DMS 273 (cell line): ENCODE results near the gene RABEPK.
"Not testable (repeated sequence)": the region's sequence is repeated elsewhere in the genome, so short reads cannot be mapped to it uniquely, and the experiment has no call there.

Experiments
- DNase-seq: peaks from one replicate; lab custom pipeline; 2025; ENCODE audit not compliant: unreplicated experiment; lab: John Stamatoyannopoulos, UW

RABEPK gene, protein sequence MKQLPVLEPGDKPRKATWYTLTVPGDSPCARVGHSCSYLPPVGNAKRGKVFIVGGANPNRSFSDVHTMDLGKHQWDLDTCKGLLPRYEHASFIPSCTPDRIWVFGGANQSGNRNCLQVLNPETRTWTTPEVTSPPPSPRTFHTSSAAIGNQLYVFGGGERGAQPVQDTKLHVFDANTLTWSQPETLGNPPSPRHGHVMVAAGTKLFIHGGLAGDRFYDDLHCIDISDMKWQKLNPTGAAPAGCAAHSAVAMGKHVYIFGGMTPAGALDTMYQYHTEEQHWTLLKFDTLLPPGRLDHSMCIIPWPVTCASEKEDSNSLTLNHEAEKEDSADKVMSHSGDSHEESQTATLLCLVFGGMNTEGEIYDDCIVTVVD

DNA sequence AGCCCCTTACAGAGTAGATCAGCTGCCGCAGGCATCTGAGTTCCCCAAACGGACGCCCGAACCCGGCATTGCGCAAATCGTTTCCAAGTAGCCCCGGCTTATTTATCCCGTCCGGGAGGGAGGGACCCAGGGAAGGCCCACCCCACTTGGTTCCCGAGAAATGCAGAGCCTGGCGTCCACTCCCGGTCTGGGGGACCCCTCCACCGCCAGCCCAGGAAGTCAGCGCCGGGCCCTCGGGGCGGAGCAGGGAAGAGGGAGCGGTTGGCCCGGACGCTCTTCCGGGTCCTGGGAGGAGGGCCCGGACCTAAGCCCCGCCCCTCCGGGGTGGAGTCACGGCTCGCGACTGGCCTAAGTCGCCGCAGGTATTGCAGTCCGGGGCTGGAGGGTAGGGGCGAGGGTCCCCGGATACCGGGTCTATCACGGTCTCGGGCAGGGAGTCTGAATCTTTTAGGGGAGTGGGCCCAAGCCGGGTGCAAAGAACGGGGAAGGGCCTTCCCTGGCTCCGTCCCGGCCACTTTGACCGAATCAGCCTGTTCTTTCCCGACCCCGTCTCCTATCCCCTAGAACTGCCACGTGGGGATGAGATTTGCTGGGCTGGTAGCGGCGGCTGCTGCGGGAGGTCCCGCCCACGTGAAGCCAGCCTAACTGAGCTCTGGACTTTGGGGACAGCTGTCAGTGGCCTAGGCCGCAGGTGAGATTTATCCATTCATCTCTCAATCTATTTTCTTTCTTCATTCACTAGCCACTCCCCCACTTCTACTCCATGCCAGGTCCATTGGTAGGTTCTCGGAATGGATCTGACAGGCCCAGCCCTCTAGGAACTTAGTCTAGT is at the start of gene RABEPK:
Gene RABEPK (plus strand): TSS at position 327 of the 832 bp plus-strand sequence. CDS start 2,472 bp downstream, outside the sequence.
- peak; percentile 96 for DNase-seq

DNA sequence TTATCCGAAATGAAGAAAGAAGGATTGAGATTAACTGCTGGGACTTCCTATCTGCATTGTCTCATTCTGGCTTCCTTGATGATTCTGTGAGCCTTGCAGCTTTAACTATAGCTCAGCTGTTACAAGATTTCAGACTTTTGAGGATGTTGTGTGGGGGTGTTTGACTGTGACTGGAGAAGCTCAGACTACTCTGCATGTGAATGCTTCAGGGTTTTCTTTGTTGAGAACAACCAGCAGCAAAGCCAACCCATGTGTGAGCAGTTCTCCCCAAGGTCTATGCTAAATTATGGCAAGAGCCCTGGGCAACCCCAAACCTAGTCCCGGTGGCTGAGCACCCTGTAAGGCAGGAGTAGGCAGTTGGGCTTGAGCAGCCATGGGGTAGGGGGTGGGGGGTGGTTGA is 48.6 kb upstream of the RABEPK start:
- DNase-seq = no peak

DNA sequence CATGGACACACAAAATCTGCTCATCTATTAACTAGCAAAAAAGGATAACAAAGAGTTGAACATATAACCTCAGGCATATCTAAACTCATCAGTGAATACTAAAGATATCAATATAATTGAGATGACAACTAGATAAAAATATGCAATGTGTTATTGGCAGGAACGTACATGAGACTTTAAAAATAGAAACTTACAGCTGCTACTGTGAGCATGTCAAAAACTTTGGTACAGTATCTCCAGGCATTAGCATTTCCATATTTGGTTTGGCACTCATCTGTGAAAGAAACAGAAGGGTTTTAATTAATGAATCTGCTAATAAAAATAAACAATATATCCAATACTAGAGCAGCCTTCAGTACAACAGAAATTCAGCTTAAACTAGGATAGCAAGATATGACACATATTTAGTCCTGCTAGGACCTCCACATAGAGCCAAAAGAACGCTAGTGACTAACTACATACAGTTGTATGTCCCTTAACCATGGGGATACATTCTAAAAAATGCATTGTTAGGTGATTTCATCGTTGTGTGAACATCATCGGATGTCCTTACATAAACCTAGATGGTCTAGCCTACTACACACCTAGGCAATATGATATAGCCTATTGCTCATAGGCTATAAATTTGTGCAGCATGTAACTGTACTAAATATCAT is 46.5 kb upstream of the RABEPK start:
- DNase-seq = no peak

DNA sequence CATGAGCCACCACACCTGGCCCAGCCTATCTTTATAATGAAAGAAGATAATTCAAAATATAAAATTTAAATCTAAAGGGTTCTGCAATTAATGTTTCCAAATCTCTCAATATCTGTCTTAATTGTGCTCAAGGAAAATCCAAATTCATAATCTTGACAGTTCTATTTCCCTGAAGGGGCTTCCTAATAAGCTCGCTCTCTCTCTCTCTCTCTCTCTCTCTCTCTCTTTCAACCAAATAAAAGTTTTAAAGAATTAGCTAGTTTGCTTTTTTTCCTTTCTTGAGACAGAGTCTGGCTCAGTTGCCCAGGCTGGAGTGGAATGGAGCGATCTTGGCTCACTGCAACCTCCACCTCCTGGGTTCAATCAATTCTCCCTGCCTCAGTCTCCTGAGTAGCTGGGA is 43.8 kb upstream of the RABEPK start:
- DNase-seq = no peak

DNA sequence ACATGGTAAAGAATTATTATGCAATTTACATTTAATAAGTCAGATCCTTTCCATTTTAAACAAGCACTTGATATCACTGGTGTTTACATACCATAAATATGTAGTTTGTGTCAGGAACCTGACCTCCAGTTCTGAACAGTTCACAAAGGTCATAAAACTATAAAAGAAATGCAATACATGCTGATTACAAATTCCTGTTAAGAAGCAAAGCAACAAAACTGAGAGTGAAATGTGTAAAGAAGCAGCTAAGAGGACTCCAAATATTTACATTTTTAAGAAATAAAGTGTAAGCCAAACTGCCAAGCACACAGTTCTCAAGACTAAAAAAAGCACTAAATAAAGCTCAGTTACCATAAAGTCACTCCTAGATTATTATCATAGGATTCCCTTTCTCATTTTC is 39.6 kb upstream of the RABEPK start:
- DNase-seq = no peak

DNA sequence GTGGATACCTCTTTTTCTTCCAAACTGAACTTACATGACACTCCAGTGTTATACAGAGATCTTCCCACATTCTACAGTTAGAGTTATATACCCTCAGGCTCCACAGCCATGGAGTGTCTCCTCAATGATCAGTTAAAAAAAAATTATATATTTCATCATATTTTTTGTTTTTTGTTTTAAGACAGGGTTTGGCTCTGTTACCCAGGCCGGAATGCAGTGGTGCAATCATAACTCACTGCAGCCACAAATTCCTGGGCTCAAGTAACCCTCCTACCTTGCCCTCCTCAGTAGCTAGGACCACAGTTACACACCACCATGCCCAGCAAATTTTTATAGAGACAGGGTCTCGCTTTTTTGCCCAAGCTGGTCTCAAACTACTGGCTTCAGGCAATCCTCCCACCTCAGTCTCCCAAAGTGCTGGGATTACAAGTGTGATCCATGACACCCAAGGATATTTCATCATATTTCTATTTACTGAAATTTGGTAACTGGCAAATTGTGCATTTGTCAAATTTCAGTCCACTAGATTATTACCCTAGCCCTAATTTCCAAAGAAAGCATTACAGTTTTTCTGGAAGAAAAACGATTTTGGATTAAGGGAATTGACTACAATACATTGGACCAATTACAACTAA is 38.9 kb upstream of the RABEPK start:
- no peak for DNase-seq

DNA sequence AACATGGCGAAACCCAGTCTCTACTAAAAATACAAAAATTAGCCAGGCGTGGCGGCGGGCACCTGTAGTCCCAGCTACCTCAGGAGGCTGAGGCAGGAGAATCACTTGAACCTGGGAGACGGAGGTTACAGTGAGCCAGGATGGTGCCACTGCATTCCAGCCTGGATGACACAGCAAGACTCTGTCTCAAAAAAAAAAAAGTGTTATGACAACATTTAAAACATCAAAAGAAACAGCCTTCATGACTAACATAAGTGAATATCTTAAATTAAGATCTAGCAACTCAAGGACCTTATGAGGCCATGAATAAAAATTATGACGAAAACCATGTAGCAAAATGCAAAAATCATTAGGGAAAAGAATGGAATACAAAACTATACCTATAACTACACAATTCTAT is 37.5 kb upstream of the RABEPK start:
- not testable (repeated sequence) for DNase-seq

DNA sequence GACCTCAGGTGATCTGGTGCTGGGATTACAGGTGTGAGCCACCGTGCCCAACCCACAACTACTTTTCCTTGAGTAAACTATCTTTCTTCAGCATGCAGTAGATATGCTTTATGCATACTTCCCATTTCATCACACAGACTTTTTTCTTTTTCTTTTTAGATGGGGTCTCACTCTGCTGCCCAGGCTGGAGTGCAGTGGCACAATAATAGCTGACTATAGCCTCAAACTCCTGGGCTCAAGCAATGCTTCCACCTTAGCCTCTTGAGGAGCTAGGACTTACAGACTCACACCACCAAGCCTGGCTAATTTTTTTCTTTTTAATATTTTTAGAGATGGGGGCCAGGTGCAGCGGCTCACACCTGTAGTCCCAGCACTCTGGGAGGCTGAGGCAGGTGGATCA is 33.6 kb upstream of the RABEPK start:
- DNase-seq = no peak

DNA sequence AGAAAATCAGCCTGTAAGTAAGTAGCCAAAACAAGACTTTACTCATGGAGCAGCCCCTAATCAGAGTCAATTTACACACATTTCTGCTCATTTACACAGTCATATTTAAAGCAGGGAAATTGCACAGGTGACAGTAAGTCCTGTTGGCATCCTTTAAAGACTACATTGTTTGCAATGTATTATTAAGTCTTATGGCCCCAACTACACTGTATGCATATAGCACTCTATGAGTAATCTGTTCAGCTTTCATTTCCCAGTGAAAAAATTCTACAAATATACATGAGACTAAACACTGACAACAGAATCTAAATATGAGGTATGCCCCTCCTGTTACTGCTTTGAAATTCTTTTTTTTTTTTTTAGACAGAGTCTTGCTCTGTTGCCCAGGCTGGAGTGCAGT is 30.4 kb upstream of the RABEPK start:
- DNase-seq = no peak

DNA sequence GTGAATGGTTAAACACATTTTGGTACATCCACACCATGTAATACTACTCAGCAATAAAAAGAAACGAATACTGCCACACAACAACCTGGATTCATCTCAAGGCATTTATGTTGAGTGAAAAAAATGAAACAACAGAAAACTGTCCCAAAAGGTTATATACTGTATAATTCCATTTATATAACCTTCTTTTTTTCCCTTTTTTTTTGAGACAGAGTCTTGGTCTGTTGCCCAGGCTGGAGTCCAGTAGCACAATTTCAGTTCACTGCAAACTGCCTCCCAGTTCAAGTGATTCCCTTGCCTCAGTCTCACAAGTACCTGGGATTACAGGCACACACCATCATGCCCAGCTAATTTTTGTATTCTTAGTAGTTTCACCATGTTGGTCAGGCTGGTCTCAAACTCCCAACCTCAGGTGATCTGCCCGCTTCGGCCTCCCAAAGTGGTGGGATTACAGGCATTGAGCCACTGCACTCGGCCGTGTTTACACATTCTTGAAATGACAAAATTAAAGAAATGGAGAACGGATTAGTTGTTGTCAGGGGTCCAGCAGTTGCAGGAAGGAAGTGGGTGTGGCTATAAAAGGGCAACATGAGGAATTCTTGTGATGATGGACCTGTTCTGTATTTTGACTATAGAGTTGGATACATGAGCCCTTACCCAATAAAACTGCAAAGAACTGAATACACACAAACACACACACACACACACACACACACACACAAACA is 28.1 kb upstream of the RABEPK start:
- no peak for DNase-seq

DNA sequence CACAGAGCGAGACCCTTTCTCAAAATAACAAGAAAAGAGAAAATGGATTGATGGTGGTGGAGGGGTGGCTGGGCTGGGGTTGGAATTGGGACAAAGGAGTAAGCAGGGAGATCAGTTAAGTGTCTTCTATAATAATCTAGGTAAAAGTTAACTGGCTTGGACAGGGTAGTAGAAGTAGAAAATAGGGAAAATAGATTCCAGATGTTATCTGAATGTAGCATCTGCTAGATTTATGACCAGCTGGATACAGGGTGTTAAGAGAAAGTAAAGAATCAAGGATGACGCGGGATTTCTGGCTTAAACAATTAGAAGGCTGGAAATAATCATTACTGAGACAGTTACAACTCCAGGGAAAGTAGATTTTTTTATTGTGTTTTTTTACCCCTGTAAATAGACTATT is 23.7 kb upstream of the RABEPK start:
- peak; percentile 29 for DNase-seq

DNA sequence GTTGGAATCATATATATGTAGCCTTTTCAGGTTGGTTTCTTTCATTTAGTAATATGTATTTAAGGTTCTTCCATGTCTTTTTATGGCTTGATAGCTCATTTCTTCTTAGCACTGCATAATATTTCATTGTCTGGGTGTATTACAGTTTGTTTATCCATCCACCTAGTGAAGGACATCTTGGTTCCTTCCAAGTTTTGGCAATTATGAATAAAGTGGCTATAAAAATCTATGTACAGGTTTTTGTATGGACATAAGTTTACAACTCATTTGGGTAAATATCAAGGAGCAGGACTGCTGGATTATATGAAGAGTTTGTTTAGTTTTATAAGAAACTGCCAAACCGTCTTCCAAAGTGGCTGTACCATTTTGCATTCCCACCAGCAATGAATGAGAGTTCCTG is 22.5 kb upstream of the RABEPK start:
- no peak for DNase-seq

DNA sequence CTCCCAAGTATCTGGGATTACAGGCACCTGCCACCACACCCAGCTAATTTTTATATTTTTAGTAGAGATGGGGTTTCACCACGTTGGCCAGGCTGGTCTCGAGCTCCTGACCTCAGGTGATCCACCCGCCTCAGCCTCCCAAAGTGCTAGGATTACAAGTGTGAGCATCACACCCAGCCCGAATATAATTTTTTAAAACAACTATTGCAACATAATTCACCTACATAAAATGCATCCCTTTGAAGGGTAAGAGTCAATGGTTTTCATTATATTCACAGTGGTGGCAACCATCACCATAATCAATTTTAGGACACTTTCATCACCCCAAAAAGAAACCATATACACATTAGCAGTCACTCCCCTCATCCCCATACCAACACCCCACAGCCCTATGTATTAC is 20.6 kb upstream of the RABEPK start:
- DNase-seq = not testable (repeated sequence)

DNA sequence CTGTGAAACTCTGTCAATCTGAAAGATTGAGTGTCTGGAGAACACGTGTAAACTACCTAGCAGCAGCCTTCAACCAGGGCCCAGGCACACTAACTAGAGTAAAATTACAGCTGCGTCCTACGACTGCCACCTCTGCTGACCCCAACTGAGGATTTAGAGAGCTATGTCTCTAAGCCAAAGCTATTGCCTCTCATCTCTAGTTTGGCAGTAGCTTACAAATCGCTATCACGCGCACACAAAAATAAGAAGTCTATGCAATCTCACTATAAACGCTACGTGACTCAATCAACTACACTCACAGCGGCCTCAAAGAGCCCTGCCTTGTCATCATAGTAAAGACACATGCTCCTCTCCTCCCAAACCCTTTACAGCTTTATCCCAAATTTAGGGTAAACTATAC is 19.5 kb upstream of the RABEPK start:
- DNase-seq = no peak

DNA sequence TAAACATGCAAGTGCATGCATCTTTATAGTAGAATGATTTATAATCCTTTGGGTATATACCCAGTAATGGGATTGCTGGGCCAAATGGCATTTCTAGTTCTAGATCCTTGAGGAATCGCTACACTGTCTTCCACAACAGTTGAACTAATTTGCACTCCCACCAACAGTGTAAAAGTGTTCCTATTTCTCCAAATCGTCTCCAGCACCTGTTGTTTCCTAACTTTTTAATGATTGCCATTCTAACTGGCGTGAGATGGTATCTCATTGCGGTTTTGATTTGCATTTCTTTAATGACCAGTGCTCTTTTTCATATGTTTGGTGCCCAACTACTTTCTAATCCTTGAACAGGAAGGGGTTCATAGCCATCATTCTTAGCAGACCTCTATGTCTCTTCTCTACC is 18.6 kb upstream of the RABEPK start:
- DNase-seq = not testable (repeated sequence)

DNA sequence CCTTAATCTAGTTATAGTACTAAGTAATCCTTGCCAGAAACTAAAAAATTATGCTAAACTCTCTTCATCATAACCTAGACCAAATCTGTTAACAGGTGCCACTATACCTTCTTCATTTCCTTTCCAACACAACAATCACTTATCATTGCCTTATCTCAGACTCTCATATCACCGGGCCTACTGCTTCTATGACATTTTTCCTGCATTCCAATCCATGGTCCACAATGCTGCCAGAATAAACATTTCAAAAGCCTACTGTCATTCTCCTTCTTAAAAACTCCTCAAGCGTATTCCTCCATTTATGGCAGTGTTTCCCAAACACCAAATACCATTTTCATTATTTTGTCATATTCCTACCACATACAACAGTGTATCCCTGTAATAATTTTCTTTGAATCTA is 17.3 kb upstream of the RABEPK start:
- DNase-seq = no peak

DNA sequence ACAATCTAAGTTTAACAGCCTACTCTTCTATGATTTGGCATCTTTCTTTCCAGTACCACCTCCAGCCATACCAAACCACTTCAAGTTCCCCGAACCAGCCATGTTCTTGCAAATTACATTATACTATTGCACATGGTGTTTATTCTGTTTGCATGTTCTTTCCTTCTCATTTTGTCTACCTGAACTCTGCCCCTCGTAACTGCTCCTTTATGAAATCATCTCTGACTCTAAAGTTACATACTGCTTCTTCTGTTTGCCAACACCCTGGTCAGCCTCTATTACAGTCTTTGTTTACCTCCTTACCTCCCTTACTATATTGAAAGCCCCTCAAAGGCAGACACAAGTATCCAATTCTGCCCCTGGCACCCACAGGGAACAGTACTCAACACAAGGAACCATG is 16.8 kb upstream of the RABEPK start:
- no peak for DNase-seq

DNA sequence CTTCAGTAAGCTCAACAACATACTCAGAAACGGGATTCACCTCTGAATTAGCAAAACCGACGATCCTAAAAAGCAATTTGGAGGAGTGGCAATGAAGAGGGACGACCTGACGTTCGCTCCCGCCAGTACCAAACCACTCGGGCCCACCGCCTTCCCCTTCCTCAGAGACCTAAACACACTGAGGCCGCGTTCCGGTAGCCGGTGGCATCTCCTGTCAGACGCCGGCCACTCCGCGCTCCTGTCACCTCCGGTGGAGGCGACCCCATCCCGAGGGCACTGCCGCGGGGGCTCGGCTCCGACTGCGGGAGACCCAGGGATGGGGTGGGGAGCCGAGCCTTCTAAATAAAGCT is 11.4 kb upstream of the RABEPK start:
- peak; percentile 58 for DNase-seq

DNA sequence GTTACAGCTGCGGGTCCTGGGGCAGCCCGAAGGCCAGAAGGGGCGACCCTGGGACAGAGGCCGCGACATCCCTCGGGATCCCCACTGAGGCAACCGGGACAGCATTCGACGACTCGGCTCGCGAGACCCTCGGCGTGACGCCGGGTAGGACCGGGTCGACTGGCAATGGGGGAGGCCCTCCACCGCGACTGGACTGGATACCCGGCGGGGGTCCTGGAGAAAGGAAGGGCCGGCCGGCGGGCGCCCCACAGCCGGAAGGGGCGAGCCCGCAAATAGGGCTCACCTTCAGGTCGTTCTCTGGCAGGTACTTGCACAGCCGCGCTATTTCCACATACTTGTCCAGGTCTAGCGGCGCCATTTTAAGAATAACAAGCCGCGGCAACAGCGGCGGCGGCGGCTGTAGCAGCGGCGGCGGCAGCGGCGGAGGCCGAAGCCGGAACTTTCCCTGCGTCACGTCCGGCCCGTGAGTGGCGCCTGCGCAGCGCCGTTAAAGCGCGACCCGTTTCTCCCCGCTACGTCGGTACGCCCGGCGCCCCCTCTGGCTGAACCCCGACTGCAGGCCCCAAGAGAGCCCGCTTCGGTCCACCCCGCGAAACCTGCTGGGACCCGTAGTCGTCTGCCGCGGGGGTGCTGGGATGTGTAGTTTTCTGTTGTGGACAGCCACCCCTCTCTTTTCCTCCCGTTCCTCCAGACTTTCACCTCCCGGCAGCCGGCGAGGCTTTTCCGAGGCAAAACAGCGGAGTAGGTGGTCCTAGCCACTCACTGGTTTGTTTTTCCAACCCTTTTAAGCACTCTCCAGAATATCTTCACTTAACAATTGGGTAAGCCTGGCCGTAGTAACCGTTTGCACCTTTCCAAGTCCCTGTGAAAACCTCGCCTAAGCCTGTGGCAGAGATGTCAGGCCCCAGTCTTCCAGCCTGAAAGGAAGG is 10.7 kb upstream of the RABEPK start, which contains the start of gene PPP6C:
Gene PPP6C (minus strand): TSS at position 443 of the 929 bp plus-strand sequence. CDS start 85 bp downstream, at position 358.
- DNase-seq = peak; percentile 98
